Loucy (cell line): ENCODE data around the gene KREMEN1.

Experiments
- CTCF ChIP-seq: fragments of 200-600 bp; sonication (generic); conservative IDR thresholded peaks from 2 replicates; pipeline ENCODE4 v1.5.1; 2014; ENCODE audit warnings: mild to moderate bottlenecking, antibody characterized with exemption, low read length
- EZH2phosphoT487 ChIP-seq: fragments of 200-600 bp; IDR thresholded peaks from 2 replicates; pipeline ENCODE4 v1.6.1; 2018; ENCODE audit warnings: antibody characterized with exemption, mild to moderate bottlenecking, moderate library complexity, borderline replicate concordance

DNA sequence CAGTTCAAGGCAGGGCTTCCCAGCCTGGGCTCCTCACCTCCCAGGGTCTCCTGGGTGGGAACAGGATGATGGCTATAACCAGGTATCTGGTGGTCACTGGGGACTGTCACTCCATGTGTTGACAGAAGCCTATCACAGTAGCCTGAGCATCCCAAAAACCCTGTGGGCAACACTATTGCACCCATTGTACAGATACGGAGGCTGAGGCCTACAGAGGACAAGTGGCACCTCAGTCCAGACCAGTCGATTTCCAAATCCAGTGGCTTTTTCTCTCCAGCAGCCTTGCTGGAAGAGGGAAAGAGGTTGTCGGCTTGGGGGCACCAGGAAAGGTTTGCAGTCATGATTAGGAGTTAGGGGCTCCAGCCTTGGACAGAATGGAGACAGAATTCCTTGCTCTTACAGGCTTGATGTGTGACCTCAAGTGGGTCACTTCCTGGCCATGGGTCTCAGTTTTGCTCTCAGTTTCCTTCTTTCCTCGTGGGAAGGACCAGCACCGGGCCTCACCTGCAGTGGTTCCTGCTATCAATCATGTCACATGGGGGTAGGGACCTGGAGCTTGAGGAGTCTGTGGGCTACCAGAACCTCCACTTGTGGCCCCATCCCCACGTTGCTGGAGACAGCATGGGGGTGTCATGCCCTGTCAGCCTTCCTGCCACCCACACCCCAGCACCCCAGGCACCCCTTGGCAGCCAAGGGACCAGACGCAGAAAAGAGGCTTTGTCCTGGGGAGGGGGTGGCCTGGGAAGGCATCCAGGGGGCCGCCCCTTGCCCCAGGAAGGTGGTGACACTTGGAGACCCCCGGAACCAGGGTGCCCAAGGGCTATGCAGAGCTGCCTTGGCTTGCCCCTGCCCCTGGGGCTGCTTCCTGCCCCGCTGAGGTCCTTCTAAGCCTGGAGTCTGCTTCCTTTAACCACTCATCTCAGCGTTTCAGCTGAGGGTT is 135.0 kb downstream of the KREMEN1 start:
- no peak for TF ChIP-seq CTCF
- no peak for TF ChIP-seq EZH2phosphoT487
